Colonic mucosa (tissue), 4 donors: ENCODE measurements around the gene FXR1. TPM values are rescaled to one million over a fixed set of nuclear protein-coding genes. Genes with fewer than 3 reads are reported as not detected.

Experiments used
- DNase-seq: peaks from one replicate; pipeline ENCODE4 v3.0.0-alpha.2; 2020
- H3K27ac ChIP-seq: fragments of 200-600 bp; one replicate; pipeline ENCODE4 v1.8.0; 2021
- H3K27me3 ChIP-seq: fragments of 200-600 bp; one replicate; pipeline ENCODE4 v1.8.0; 2021
- H3K36me3 ChIP-seq: fragments of 200-600 bp; one replicate; pipeline ENCODE4 v1.8.0; 2021
- H3K4me1 ChIP-seq: fragments of 200-600 bp; one replicate; pipeline ENCODE4 v1.8.0; 2021; ENCODE audit warnings: mild to moderate bottlenecking
- H3K4me3 ChIP-seq: fragments of 200-600 bp; one replicate; pipeline ENCODE4 v1.8.0; 2021
- H3K9ac ChIP-seq, 2 donors: one replicate each; pipeline ENCODE4 v1.7.0; 2013; ENCODE audit warnings: control low read depth in 2 of 2, low read depth in 2 of 2, low read length in 2 of 2
- H3K9me3 ChIP-seq: fragments of 200-600 bp; one replicate; pipeline ENCODE4 v1.8.0; 2021
- intact Hi-C: fragments of 100-400 bp; cut with DNase I; formaldehyde crosslinking; loops from one replicate; pipeline ENCODE4 v1.14.1; 2022
- total RNA-seq, 2 donors: library from RNA; stranded (reverse); fragmentation: NEBNext Ultra II Directional in 1 of 2; extraction: Animal tissue kit (Norgen Biotek cat#: 25700) in 1 of 2; gene quantifications; one replicate each; pipeline ENCODE4 v1.2.1, GENCODE V29; 2021
- TF ChIP-seq, protein P1 (sequence below): fragments of 200-600 bp; IDR thresholded peaks from one replicate; pipeline ENCODE4 v1.8.0; 2022; ENCODE audit warnings: antibody characterized with exemption, mild to moderate bottlenecking
- donor health status: healthy.
- donor health status: DM: no; HTN: no; CAD: no.
- donor health status: DM: no; HTN: no; CAD: no.

Gene FXR1
- total RNA-seq, 2 donors from 2014 or later, result 74.5 to 80.3 TPM

DNA sequence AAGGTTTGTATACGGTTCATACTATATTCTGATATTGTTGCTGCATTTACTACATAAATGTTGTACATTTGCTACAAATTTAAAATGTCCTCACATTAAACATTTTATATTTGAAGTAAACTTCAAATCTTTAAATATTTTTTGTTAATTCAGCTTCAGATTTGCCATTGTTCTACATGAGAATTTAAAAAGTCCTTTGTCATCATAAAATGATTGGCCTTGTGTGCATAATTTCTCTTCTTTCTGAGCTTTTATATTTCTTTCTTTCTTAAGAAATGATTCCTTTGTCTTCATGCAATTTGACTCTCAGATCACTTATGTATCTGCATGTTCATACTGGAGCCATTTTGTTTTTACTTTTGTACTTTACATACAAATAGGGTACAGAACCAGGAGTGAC lies 49.1 kb downstream of the FXR1 start:
- no peak overlapping the region for H3K27ac ChIP-seq
- H3K4me3 ChIP-seq, result no peak overlapping the region
- no peak for DNase-seq
- no peaks in the 10 kb centered on the region for H3K27me3 ChIP-seq
- TF ChIP-seq, protein P1, sequence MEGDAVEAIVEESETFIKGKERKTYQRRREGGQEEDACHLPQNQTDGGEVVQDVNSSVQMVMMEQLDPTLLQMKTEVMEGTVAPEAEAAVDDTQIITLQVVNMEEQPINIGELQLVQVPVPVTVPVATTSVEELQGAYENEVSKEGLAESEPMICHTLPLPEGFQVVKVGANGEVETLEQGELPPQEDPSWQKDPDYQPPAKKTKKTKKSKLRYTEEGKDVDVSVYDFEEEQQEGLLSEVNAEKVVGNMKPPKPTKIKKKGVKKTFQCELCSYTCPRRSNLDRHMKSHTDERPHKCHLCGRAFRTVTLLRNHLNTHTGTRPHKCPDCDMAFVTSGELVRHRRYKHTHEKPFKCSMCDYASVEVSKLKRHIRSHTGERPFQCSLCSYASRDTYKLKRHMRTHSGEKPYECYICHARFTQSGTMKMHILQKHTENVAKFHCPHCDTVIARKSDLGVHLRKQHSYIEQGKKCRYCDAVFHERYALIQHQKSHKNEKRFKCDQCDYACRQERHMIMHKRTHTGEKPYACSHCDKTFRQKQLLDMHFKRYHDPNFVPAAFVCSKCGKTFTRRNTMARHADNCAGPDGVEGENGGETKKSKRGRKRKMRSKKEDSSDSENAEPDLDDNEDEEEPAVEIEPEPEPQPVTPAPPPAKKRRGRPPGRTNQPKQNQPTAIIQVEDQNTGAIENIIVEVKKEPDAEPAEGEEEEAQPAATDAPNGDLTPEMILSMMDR, result no peak
- no peaks in the 10 kb centered on the region for H3K4me1 ChIP-seq
- intact Hi-C loops, result no loop called here
- no peaks in the 10 kb centered on the region for H3K9me3 ChIP-seq
- no peak overlapping the region for H3K9ac ChIP-seq
- no peaks in the 10 kb centered on the region for H3K36me3 ChIP-seq

DNA sequence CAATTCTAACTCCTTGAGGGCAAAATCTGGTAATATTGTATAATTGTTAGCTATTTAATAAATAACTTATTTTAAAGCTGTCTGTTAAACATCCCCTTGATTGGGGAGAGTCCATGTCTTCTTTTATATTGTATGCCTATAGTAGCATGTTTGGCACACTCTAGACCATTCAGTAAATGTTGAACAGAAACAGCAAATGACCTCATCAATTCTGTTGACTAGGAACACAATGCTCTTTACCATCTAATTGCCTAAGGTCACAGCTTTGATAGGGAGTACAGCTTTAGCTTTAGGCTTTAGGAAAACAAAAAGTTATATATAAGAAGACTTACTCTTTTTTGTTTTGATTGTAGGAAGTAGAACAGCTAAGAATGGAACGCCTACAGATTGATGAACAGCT lies 50.1 kb downstream of the FXR1 start:
- intact Hi-C loops, result no loop called here
- Histone ChIP-seq H3K9me3 (no peaks in the 10 kb centered on the region), H3K9ac (no peak overlapping the region), H3K27ac (no peak overlapping the region), H3K4me1 (no peaks in the 10 kb centered on the region), H3K36me3 (no peaks in the 10 kb centered on the region), H3K27me3 (no peaks in the 10 kb centered on the region), H3K4me3 (no peak overlapping the region)
- no peak for DNase-seq
- TF ChIP-seq, protein P1, result no peak

DNA sequence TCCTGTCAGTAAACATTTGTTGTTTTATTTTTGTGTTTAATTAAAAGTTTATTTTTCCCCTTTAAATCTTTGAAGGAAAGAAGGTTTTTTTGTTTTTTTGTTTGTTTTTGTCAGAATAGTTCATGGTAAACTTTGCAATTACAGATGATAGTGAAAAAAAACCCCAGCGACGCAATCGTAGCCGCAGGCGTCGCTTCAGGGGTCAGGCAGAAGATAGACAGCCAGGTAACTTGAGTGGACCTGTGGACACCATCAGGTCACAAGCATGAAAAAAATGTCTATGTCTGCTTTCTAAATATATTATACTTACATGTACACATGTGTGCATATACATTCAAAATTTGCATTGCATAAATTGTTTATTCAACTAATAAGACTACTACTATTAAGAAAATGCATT lies 58.5 kb downstream of the FXR1 start:
- H3K36me3 ChIP-seq, result peaks cover 9% of the 10 kb centered on the region
- no peak overlapping the region for H3K4me3 ChIP-seq
- TF ChIP-seq, protein P1, result no peak
- DNase-seq, result no peak
- no peak overlapping the region for H3K9ac ChIP-seq
- H3K27ac ChIP-seq, result no peak overlapping the region
- H3K9me3 ChIP-seq, result no peaks in the 10 kb centered on the region
- no peaks in the 10 kb centered on the region for H3K27me3 ChIP-seq
- intact Hi-C loops, result no loop called here
- no peaks in the 10 kb centered on the region for H3K4me1 ChIP-seq

DNA sequence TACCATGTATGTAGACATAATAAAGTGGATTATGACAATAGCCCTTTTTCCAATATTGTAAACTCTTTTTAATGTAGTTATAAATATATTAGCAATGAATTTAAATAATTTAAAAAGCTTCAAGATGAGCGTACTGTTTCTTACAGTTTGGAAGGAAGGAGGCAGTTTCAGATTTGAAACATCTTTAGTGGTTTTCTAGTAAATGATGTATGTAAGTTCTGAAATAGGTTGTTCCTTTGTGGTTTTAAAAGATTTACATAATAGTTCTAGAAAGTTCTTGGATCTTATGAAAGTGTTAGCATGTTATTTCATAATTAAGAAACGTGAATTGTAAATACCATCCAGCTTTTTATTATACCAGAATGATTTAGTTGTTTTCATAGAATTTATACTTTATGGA lies 61.1 kb downstream of the FXR1 start:
- H3K9ac ChIP-seq, result no peak overlapping the region
- no peak overlapping the region for H3K4me3 ChIP-seq
- H3K4me1 ChIP-seq, result no peaks in the 10 kb centered on the region
- TF ChIP-seq, protein P1, result no peak
- no peak overlapping the region for H3K27ac ChIP-seq
- no peak for DNase-seq
- intact Hi-C loops, result no loop called here
- H3K36me3 ChIP-seq, result peaks cover 9% of the 10 kb centered on the region
- H3K27me3 ChIP-seq, result no peaks in the 10 kb centered on the region
- H3K9me3 ChIP-seq, result no peaks in the 10 kb centered on the region

DNA sequence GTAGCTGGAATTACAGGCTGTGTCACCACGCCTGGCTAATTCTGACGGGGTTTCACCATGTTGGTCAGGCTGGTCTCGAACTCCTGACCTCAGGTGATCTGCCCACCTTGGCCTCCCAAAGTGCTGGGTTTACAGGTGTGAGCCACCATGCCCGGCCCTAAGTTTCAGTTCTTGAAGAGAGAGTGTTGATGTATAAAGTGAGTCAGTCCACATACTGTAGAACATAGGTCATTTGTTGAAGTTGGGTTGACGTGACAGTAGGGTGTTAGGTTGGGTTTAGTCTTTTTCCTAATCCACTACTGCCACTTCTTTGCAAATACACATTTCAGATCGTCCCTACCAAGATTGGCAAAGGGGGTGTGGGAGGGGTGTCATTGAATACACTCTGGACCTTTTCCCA lies 61.8 kb downstream of the FXR1 start:
- Histone ChIP-seq H3K4me1 (no peaks in the 10 kb centered on the region), H3K4me3 (no peak overlapping the region), H3K9me3 (no peaks in the 10 kb centered on the region), H3K27ac (no peak overlapping the region), H3K36me3 (peaks cover 7% of the 10 kb centered on the region), H3K9ac (no peak overlapping the region), H3K27me3 (no peaks in the 10 kb centered on the region)
- DNase-seq, result no peak
- TF ChIP-seq, protein P1, result no peak
- intact Hi-C loops, result no loop called here

DNA sequence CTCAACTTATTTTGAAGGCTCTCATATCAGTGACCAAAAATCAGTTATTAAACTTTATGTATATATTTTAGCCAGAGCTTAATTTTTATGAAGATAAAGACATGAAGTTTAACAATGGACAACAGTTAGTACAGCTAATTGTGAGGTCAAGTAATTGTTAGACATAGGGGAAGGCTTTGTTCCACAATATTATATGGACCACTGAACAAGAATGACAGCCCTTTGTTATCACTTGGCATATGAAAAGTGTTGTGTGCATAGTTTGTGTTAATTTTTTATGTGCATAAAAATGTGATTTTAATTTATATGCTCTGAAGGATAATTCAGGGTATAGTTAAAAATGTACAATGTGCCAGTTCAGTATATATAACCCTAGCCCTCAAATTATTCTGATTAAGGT lies 65.0 kb downstream of the FXR1 start:
- Histone ChIP-seq H3K4me3 (no peak overlapping the region), H3K4me1 (no peaks in the 10 kb centered on the region), H3K36me3 (no peaks in the 10 kb centered on the region), H3K27me3 (no peaks in the 10 kb centered on the region), H3K27ac (no peak overlapping the region), H3K9ac (no peak overlapping the region), H3K9me3 (no peaks in the 10 kb centered on the region)
- TF ChIP-seq, protein P1, result no peak
- no peak for DNase-seq
- intact Hi-C loops, result no loop called here
